Gastrocnemius medialis (tissue), 4 donors: ENCODE data around the gene AVEN. TPM values are rescaled to one million over a fixed set of nuclear protein-coding genes. Genes with fewer than 3 reads are reported as not detected.
"Not testable (repeated sequence)": the region's sequence is repeated elsewhere in the genome, so short reads cannot be mapped to it uniquely, and the experiment has no call there.

ENCODE experiments used
- ATAC-seq, 2 donors: fragments of 150-250 bp; one replicate each; pipeline ENCODE4 v1.9.1; 2016
- DNase-seq, 2 donors: peaks; one replicate each; pipeline ENCODE4 v3.0.0-alpha.2; 2019
- H3K27ac ChIP-seq, 4 donors: fragments of 200-600 bp; sonication (generic); 1 replicate in 1 of 4; 2 replicates in 3 of 4; pipeline ENCODE4 v1.5.1; 2016 to 2018; ENCODE audit warnings: mild to moderate bottlenecking in 2 of 4, moderate library complexity in 1 of 4
- H3K27me3 ChIP-seq, 3 donors: fragments of 200-600 bp; sonication (generic) in 2 of 3; 1 replicate in 1 of 3; 2 replicates in 2 of 3; pipeline versions ENCODE4 v1.5.1 to v1.6.0; 2016 to 2019; ENCODE audit warnings: mild to moderate bottlenecking in 1 of 3, moderate library complexity in 1 of 3
- H3K36me3 ChIP-seq, 2 donors: fragments of 200-600 bp; sonication (generic) in 1 of 2; one replicate each; pipeline ENCODE4 v1.5.1; 2017 to 2018
- H3K4me1 ChIP-seq, 2 donors: fragments of 200-600 bp; sonication (generic) in 1 of 2; one replicate each; pipeline ENCODE4 v1.5.1; 2016 to 2017; ENCODE audit warnings: mild to moderate bottlenecking in 2 of 2
- H3K4me3 ChIP-seq, 4 donors: fragments of 200-600 bp; sonication (generic) in 3 of 4; 1 replicate in 1 of 4; 2 replicates in 3 of 4; pipeline ENCODE4 v1.5.1; 2016 to 2019; ENCODE audit warnings: mild to moderate bottlenecking in 2 of 4
- H3K9me3 ChIP-seq, 3 donors: fragments of 200-600 bp; sonication (generic) in 2 of 3; 1 replicate in 1 of 3; 2 replicates in 2 of 3; pipeline ENCODE4 v1.5.1; 2016 to 2019
- CTCF ChIP-seq, 5 experiments: fragments of 450-650 bp in 3 of 5; fragments of 200-600 bp in 2 of 5; sonication (generic) in 2 of 5; IDR thresholded peaks in 4 of 5; conservative IDR thresholded peaks in 1 of 5; 1 replicate in 4 of 5; 2 replicates in 1 of 5; pipeline ENCODE4 v1.5.1; 2016 to 2019; ENCODE audit warnings: antibody characterized with exemption in 5 of 5, mild to moderate bottlenecking in 3 of 5, moderate library complexity in 3 of 5
- POLR2A ChIP-seq, 2 donors: fragments of 450-650 bp; IDR thresholded peaks; one replicate each; pipeline ENCODE4 v1.6.1; 2017; ENCODE audit warnings: antibody characterized with exemption in 2 of 2, mild to moderate bottlenecking in 2 of 2, moderate library complexity in 2 of 2
- in situ Hi-C, 4 donors: fragments of 200-750 bp; cut with MboI; loops; one replicate each; pipeline versions ENCODE4 v1.15.0 to v1.8.0; 2017; ENCODE audit warnings: low sequenced_read_pairs in 4 of 4
- intact Hi-C: fragments of 100-400 bp; cut with DNase I; formaldehyde crosslinking; loops from one replicate; pipeline ENCODE4 v1.15.1; 2023; ENCODE audit warnings: low total_unique reads
- total RNA-seq, 4 donors: library from RNA; depleted of rRNA; stranded (reverse); fragments of >200 nt; gene quantifications; one replicate each; pipeline versions ENCODE4 v1.1.0 to v1.2.3, GENCODE V29; 2016

AVEN gene
- total RNA-seq, 4 donors from 2014 or later = 17.4 to 36.2 (median 21.5) TPM

DNA sequence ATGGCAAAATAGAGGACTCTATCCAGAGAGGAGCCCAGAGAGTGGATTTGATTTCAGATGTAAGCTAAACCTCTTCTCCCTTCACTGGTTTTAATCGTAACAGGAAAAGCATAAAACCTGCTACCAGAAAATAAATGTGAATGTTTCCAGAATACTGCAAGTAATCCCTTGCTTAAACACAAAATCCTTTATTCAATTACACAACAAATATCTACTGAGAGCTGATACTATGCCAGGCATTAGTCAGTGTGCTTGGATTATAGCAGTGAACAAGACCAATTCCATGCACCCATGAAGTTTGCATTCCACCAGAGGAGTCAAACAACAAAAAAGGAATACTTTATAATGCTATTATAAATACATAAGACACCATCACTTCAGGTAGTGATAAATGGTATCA, 15.1 kb downstream of the AVEN start:
- no peaks in the 10 kb centered on the region for H3K9me3 ChIP-seq
- H3K27me3 ChIP-seq = no peaks in the 10 kb centered on the region
- no peak overlapping the region for H3K4me3 ChIP-seq
- ATAC-seq = no peak
- H3K4me1 ChIP-seq = no peaks in the 10 kb centered on the region
- no peak for DNase-seq
- TF ChIP-seq CTCF (IDR thresholded peaks at IDR 0.05 in 4 of 5, conservative IDR thresholded peaks at IDR 0.05 in 1 of 5) (no peak), POLR2A (IDR thresholded peaks at IDR 0.05) (no peak)
- peaks cover 0 to 5% of the 10 kb centered on the region in 2 donors for H3K36me3 ChIP-seq
- in situ Hi-C loops (no loop called here), intact Hi-C loops (no loop called here)
- H3K27ac ChIP-seq = no peak overlapping the region

DNA sequence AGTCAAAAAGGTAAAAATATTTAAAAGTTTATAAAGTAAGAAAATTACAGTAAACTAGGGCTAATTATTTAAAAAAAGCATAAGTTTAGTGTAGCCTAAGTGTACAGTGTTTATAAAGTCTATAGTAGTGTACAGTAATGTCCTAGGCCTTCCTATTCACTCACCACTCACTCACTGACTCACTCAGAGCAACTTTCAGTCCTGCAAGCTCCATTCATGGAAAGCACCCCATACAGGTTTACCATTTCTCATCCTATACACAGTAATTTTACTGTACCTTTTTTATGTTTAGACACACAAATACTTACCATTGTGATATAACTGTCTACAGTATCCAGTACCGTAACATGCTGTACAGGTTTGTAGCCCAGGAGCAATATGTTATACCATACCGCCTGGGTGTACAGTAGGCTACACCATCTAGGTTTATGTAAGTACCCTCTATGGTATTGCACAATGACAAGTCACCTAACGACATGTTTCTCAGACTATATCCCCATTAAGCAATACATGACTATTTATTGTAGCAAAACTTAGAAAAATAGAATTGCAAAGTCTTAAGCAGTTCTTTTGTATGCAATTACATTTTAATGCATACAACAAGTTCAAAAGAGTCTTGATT, 19.5 kb downstream of the AVEN start:
- peaks cover 0 to 10% of the 10 kb centered on the region in 2 donors for H3K36me3 ChIP-seq
- DNase-seq (no peak), ATAC-seq (no peak)
- no peaks in the 10 kb centered on the region for H3K27me3 ChIP-seq
- no peaks in the 10 kb centered on the region for H3K4me1 ChIP-seq
- intact Hi-C loops (no loop called here), in situ Hi-C loops (no loop called here)
- H3K4me3 ChIP-seq = no peak overlapping the region
- TF ChIP-seq POLR2A (IDR thresholded peaks at IDR 0.05) (no peak), CTCF (IDR thresholded peaks at IDR 0.05 in 4 of 5, conservative IDR thresholded peaks at IDR 0.05 in 1 of 5) (no peak)
- H3K27ac ChIP-seq = no peak overlapping the region
- no peaks in the 10 kb centered on the region for H3K9me3 ChIP-seq

DNA sequence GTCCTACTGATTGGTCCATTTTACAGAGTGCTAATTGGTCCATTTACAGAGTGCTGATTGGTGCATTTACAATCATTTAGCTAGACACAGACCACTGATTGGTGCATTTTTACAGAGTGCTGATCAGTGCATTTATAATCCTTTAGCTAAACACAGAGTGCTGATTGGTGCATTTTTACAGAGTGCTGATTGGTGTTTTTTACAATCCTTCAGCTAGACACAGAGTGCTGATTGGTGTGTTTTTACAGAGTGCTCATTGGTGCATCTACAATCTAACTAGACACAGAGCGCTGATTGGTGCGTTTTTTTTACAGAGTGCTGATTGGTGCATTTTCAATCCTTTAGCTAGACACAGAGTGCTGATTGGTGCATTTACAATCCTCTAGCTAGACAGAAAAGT, 20.3 kb downstream of the AVEN start:
- DNase-seq, H3K27me3 ChIP-seq, H3K9me3 ChIP-seq, intact Hi-C loops, H3K27ac ChIP-seq, in situ Hi-C loops, ATAC-seq, H3K4me1 ChIP-seq, H3K36me3 ChIP-seq, H3K4me3 ChIP-seq: not testable (repeated sequence)

- intact Hi-C loops = no loop called here
- in situ Hi-C loops = no loop called here
- ATAC-seq = no peak
- H3K36me3 ChIP-seq = peaks cover 0 to 10% of the 10 kb centered on the region in 2 donors
- no peaks in the 10 kb centered on the region for H3K4me1 ChIP-seq
- TF ChIP-seq CTCF (IDR thresholded peaks at IDR 0.05 in 4 of 5, conservative IDR thresholded peaks at IDR 0.05 in 1 of 5) (no peak), POLR2A (IDR thresholded peaks at IDR 0.05) (no peak)
- H3K27me3 ChIP-seq = no peaks in the 10 kb centered on the region
- H3K9me3 ChIP-seq = no peaks in the 10 kb centered on the region
- no peak overlapping the region for H3K4me3 ChIP-seq
- H3K27ac ChIP-seq = no peak overlapping the region
- DNase-seq = no peak
Observed at GRCh38 chr15:34018021-34018645, 20.9 kb downstream of the AVEN start.

DNA sequence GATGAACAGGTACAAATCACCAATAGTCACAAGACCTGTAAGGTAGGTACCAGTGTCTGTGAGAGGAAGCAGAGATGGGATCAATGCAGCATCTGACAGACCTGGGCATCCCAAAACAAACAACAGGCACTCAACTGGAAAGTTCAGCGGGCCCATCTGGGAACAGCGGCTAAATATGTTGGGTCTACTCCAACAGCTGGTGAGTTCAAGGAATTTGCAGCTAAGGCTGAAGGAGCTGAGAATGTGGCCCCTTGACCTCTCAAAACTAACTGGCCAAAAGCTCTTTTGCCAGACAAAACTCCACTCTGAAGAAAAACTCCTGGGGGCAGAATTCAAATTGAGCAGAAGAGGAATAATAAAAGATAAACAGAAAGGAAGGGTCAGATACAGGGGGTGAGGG, 24.4 kb downstream of the AVEN start:
- Histone ChIP-seq H3K4me1 (peaks cover 6 to 8% of the 10 kb centered on the region in 2 donors), H3K4me3 (no peak overlapping the region), H3K36me3 (peaks cover 0 to 10% of the 10 kb centered on the region in 2 donors), H3K27me3 (no peaks in the 10 kb centered on the region), H3K9me3 (no peaks in the 10 kb centered on the region), H3K27ac (no peak overlapping the region)
- in situ Hi-C loops (no loop called here), intact Hi-C loops (no loop called here)
- DNase-seq (no peak), ATAC-seq (no peak)
- TF ChIP-seq POLR2A (IDR thresholded peaks at IDR 0.05) (no peak), CTCF (IDR thresholded peaks at IDR 0.05 in 4 of 5, conservative IDR thresholded peaks at IDR 0.05 in 1 of 5) (no peak)
